Mucosa of stomach (tissue), 1 donor: ENCODE measurements around the gene SSH2.

Source experiments
- H3K27me3 ChIP-seq: one replicate; pipeline ENCODE4 v1.7.0; 2013; ENCODE audit warnings: mild to moderate bottlenecking, low read length; ENCODE audit not compliant: control insufficient read depth, insufficient read depth
- H3K36me3 ChIP-seq: one replicate; pipeline ENCODE4 v1.7.0; 2013; ENCODE audit warnings: low read length; ENCODE audit not compliant: control insufficient read depth, insufficient read depth
- H3K4me1 ChIP-seq: one replicate; pipeline ENCODE4 v1.7.0; 2013; ENCODE audit warnings: mild to moderate bottlenecking, low read length; ENCODE audit not compliant: control insufficient read depth, insufficient read depth
- H3K4me3 ChIP-seq: one replicate; pipeline ENCODE4 v1.7.0; 2013; ENCODE audit warnings: low read length
- H3K9ac ChIP-seq: one replicate; pipeline ENCODE4 v1.7.0; 2013; ENCODE audit warnings: mild to moderate bottlenecking, low read length, moderate library complexity
- H3K9me3 ChIP-seq: one replicate; pipeline ENCODE4 v1.7.0; 2013; ENCODE audit warnings: mild to moderate bottlenecking, low read length, moderate library complexity; ENCODE audit not compliant: control insufficient read depth
- donor health status: Pancreatic carcinoma.

SSH2 gene

DNA sequence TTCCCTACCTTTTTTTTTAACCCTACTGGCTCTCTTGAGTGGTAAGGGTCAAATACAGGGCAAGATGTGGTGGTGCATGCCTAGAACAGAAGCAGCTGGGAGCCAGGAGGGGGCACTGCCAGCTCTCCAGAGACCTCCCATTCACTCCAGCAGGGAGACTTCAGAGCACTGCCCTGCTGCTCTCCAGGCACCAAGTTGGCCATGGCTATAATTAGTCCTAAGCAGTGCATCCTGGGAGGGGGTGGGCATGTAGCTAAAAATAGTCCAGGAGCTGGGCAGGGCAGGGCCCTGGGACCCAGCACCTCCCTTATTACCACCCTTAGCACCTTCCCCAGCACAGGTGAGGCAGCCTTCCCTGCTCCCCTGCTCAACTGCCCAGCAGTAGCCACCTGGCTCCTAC is 310.8 kb downstream of the SSH2 start:
- no peak overlapping the region for H3K9ac ChIP-seq
- no peaks in the 10 kb centered on the region for H3K9me3 ChIP-seq
- H3K36me3 ChIP-seq = no peaks in the 10 kb centered on the region
- no peak overlapping the region for H3K4me3 ChIP-seq
- peaks cover 58% of the 10 kb centered on the region for H3K4me1 ChIP-seq
- H3K27me3 ChIP-seq = peaks cover 79% of the 10 kb centered on the region

DNA sequence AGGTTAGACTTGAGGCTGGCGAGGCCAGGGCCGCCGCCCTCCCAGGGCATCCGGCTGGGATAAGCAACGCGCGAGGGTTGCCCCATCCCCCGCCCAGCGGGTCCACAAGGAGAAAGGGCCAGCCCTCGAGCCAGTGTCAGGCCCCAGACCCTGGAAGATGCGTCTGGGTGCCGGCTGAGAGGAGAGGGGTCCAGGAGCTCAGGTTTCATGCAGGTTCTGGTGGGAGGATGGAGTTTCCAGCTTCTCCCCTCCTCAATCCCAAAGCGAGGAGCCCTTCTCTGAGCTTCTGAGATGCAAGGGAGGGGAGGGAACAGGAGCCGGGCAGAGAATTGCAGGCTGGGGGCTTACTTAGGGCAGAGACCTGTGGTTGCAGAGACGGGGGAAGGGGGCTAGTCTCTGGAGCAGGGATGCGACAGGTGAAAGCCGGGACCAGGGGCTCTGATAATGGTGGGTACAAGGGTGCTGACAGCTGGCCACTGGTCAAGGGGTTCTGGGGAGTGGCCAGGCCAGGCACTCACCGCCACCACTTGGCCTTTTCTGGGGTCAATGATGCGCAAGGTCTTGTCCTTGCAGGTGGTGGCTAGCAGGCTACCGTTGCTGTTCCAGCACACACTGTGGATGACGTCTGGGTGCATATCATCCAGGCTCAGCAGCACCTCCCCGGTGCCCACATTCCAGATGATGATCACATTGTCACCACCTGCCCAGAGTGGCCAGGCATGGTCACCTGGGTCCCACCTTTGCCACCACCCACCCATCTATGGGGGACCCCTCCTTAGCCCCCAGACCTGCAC is 311.6 kb downstream of the SSH2 start:
- Histone ChIP-seq H3K4me1 (peaks cover 66% of the 10 kb centered on the region), H3K36me3 (no peaks in the 10 kb centered on the region), H3K9ac (no peak overlapping the region), H3K9me3 (no peaks in the 10 kb centered on the region), H3K27me3 (peaks cover 86% of the 10 kb centered on the region), H3K4me3 (no peak overlapping the region)

GRCh38 chr17:29617481-29618271 is 312.4 kb downstream of the SSH2 start:
- Histone ChIP-seq H3K4me3 (no peak overlapping the region), H3K27me3 (peaks cover 79% of the 10 kb centered on the region), H3K36me3 (no peaks in the 10 kb centered on the region), H3K9ac (peak overlapping the region; percentile 25), H3K4me1 (peaks cover 67% of the 10 kb centered on the region), H3K9me3 (no peaks in the 10 kb centered on the region)

GRCh38 chr17:29617125-29617480 is 312.9 kb downstream of the SSH2 start:
- Histone ChIP-seq H3K4me3 (no peak overlapping the region), H3K9ac (no peak overlapping the region), H3K36me3 (no peaks in the 10 kb centered on the region), H3K27me3 (peaks cover 74% of the 10 kb centered on the region), H3K9me3 (no peaks in the 10 kb centered on the region), H3K4me1 (peaks cover 62% of the 10 kb centered on the region)

GRCh38 chr17:29616300-29617048 is 313.6 kb downstream of the SSH2 start:
- Histone ChIP-seq H3K9ac (peak overlapping the region; percentile 11), H3K9me3 (no peaks in the 10 kb centered on the region), H3K4me1 (peaks cover 56% of the 10 kb centered on the region), H3K36me3 (no peaks in the 10 kb centered on the region), H3K27me3 (peaks cover 70% of the 10 kb centered on the region), H3K4me3 (no peak overlapping the region)

- Histone ChIP-seq H3K4me1 (peaks cover 56% of the 10 kb centered on the region), H3K9me3 (no peaks in the 10 kb centered on the region), H3K9ac (peak overlapping the region; percentile 11), H3K4me3 (no peak overlapping the region), H3K27me3 (peaks cover 68% of the 10 kb centered on the region), H3K36me3 (no peaks in the 10 kb centered on the region)
These were observed 314.3 kb downstream of the SSH2 start for GRCh38 chr17:29615492-29616299.

DNA sequence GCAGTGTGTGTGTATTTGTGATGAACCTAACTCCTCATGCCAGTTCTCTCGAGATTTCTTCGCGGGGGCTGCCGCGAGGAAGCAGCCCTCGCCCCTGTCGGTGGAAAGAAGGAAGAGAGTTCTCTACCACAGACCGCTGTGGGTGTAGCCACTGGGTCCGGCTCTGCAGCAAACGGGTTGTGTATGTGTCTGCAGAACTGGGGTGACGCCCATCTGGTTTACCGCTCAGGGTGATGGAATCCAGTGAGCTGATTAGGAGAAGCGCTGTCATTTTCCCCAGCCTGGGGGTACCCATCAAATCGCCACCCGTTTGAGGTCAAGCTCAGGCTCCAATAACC is 315.0 kb downstream of the SSH2 start:
- H3K9me3 ChIP-seq = no peaks in the 10 kb centered on the region
- no peak overlapping the region for H3K9ac ChIP-seq
- H3K36me3 ChIP-seq = no peaks in the 10 kb centered on the region
- peaks cover 61% of the 10 kb centered on the region for H3K27me3 ChIP-seq
- peaks cover 56% of the 10 kb centered on the region for H3K4me1 ChIP-seq
- no peak overlapping the region for H3K4me3 ChIP-seq

- Histone ChIP-seq H3K4me1 (peaks cover 56% of the 10 kb centered on the region), H3K9me3 (no peaks in the 10 kb centered on the region), H3K4me3 (no peak overlapping the region), H3K27me3 (peaks cover 56% of the 10 kb centered on the region), H3K9ac (no peak overlapping the region), H3K36me3 (no peaks in the 10 kb centered on the region)
These were observed 315.5 kb downstream of the SSH2 start for GRCh38 chr17:29614349-29615047.

DNA sequence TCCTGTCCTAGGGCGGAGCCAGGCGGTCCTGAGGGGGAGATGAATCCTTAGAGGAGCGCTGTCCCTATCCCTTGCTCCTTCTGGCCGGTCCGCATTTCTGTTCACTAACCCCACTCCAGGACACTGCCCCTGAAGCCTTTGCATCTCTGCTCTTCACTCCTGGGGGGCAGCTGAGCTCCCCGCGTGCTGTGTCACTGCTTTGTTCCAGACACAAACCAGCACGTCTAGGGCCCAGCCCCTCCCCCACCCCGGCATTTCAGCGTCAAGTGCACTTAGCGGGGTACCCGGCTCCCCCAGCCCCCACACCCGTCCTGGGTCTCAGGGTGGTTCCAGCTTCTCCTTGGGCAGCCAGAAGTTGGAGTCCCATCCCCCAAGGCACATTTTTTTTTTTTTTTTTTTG is 316.2 kb downstream of the SSH2 start:
- Histone ChIP-seq H3K36me3 (no peaks in the 10 kb centered on the region), H3K4me1 (peaks cover 56% of the 10 kb centered on the region), H3K9me3 (no peaks in the 10 kb centered on the region), H3K4me3 (no peak overlapping the region), H3K27me3 (peaks cover 49% of the 10 kb centered on the region), H3K9ac (peak overlapping the region; percentile 1)

DNA sequence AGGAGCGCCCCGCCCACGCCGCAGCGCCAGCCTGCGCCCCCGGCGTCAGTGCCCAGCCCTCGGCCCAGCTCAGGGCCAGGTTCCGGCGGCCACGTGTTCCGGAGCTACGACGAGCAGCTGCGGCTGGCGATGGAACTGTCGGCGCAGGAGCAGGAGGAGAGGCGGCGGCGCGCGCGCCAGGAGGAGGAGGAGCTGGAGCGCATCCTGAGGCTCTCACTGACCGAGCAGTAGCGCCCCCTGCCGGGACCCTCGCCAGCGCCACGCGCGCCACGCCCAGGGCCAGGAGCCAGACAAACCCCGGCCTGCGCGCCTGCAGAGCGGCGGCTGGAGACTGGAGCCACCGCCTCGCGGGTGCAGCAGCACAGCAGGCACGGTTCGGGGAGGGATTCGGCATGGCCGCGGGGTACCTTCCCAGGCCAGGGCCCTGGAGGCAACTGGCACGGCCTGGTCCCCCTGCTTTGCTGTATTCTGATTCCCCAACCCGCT is 316.6 kb downstream of the SSH2 start:
- Histone ChIP-seq H3K9me3 (no peaks in the 10 kb centered on the region), H3K36me3 (no peaks in the 10 kb centered on the region), H3K27me3 (peaks cover 45% of the 10 kb centered on the region), H3K4me3 (no peak overlapping the region), H3K9ac (peak overlapping the region; percentile 1), H3K4me1 (peaks cover 56% of the 10 kb centered on the region)
